SK-N-MC (cell line): ENCODE data around the gene RASD1.

ENCODE experiments used
- EZH2 ChIP-seq: fragments of 200-600 bp; sonication (generic); IDR thresholded peaks from one replicate; pipeline ENCODE4 v1.6.1; 2017; ENCODE audit warnings: antibody characterized with exemption
- POLR2AphosphoS5 ChIP-seq: IDR thresholded peaks from 2 replicates; pipeline ENCODE4 v1.6.1; 2012; ENCODE audit warnings: mild to moderate bottlenecking, low read depth, low read length, borderline replicate concordance

DNA sequence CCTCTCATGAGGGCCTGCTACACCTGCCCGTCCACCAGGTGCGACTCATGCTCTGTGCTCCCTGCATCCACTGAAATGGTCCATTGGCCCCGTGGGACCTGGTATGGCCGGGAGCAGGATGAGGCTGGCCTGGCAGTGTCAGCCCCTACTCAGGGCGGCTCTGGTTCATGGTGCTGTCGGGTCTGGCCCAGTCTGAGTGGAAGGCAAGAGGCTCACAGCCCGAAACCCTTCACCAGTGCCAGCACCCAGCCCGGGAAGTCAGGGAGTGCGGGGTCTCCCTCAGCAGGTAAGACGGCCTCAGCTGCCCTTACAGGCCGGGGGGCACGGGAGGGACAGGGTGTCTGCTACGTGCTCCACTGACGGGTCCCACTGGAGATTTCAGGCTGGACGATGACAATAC lies 40.5 kb upstream of the RASD1 start:
- TF ChIP-seq EZH2, result no peak
- TF ChIP-seq POLR2AphosphoS5, result no peak
